GM21360 (cell line): Measurements from ENCODE around the gene SMYD1.

ENCODE experiments used
- ATAC-seq: cut with Tn5 transposase; IDR thresholded peaks from one replicate; pipeline ENCODE4 v1.9.1; 2021; ENCODE audit warnings: mild to moderate bottlenecking, moderate library complexity; ENCODE audit not compliant: unreplicated experiment

SMYD1 gene

GRCh38 chr2:88121678-88122077 is 54.1 kb downstream of the SMYD1 start:
- no peak for ATAC-seq

GRCh38 chr2:88122141-88122884 is 54.7 kb downstream of the SMYD1 start:
- ATAC-seq: no peak

GRCh38 chr2:88123164-88123974 is 55.7 kb downstream of the SMYD1 start:
- ATAC-seq: no peak

GRCh38 chr2:88123975-88124917 is 56.6 kb downstream of the SMYD1 start:
- no peak for ATAC-seq

- no peak for ATAC-seq
These were observed 57.8 kb downstream of the SMYD1 start for GRCh38 chr2:88125344-88125923.

GRCh38 chr2:88125924-88126771 is 58.5 kb downstream of the SMYD1 start:
- no peak for ATAC-seq

GRCh38 chr2:88126772-88127637 is 59.4 kb downstream of the SMYD1 start:
- ATAC-seq: no peak

GRCh38 chr2:88127638-88127887 is 59.9 kb downstream of the SMYD1 start:
- no peak for ATAC-seq

- ATAC-seq: no peak
These were observed 60.4 kb downstream of the SMYD1 start, which contains the start of gene FABP1 for GRCh38 chr2:88127888-88128653. Gene FABP1, minus strand, starts transcription at chr2:88128062. Its CDS starts 45 bp downstream, at chr2:88128017.

- no peak for ATAC-seq
These were observed 61.2 kb downstream of the SMYD1 start for GRCh38 chr2:88128654-88129312.

- ATAC-seq: no peak
These were observed 61.8 kb downstream of the SMYD1 start for GRCh38 chr2:88129313-88129959.

GRCh38 chr2:88131201-88131998 is 63.8 kb downstream of the SMYD1 start:
- no peak for ATAC-seq

GRCh38 chr2:88131999-88132368 is 64.4 kb downstream of the SMYD1 start:
- no peak for ATAC-seq

GRCh38 chr2:88133875-88134274 is 66.2 kb downstream of the SMYD1 start:
- no peak for ATAC-seq

- no peak for ATAC-seq
These were observed 69.2 kb downstream of the SMYD1 start for GRCh38 chr2:88136817-88137216.

- ATAC-seq: no peak
These were observed 70.2 kb downstream of the SMYD1 start for GRCh38 chr2:88137833-88138232.
